GM18519 (cell line): ENCODE measurements around the gene ZNF341.

Experiments used
- ATAC-seq: cut with Tn5 transposase; IDR thresholded peaks from one replicate; pipeline ENCODE4 v1.9.1; 2021; ENCODE audit warnings: mild to moderate bottlenecking, moderate library complexity; ENCODE audit not compliant: unreplicated experiment, low FRiP score

ZNF341 gene

GRCh38 chr20:33701629-33702450 lies 30.0 kb upstream of the ZNF341 start:
- no peak for ATAC-seq

DNA sequence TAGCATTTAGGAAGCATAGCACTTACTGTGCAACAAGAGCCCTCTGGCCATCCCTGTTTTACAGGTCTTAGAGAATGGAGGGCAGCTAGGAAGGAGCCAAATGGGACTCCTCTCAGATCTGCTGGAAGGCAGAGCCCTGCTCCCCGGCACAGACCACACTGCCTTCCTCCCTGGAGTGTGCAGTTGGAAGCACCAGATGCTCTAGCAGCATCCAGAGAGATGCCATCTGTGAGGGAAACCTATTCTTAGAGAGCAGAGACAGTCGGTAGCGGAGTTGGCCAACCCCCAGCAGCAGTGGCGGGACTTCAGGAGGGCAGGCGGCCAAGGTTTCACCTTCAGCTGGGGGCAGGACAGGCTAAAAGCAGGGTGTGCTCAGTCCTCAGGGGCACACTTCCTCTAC lies 28.9 kb upstream of the ZNF341 start:
- ATAC-seq = no peak

GRCh38 chr20:33703498-33704137 lies 28.2 kb upstream of the ZNF341 start:
- ATAC-seq = no peak

- ATAC-seq = no peak
These were observed 27.4 kb upstream of the ZNF341 start for GRCh38 chr20:33704197-33704924.

GRCh38 chr20:33707668-33708067 lies 24.1 kb upstream of the ZNF341 start:
- no peak for ATAC-seq

- no peak for ATAC-seq
These were observed 22.4 kb upstream of the ZNF341 start for GRCh38 chr20:33709398-33709797.

DNA sequence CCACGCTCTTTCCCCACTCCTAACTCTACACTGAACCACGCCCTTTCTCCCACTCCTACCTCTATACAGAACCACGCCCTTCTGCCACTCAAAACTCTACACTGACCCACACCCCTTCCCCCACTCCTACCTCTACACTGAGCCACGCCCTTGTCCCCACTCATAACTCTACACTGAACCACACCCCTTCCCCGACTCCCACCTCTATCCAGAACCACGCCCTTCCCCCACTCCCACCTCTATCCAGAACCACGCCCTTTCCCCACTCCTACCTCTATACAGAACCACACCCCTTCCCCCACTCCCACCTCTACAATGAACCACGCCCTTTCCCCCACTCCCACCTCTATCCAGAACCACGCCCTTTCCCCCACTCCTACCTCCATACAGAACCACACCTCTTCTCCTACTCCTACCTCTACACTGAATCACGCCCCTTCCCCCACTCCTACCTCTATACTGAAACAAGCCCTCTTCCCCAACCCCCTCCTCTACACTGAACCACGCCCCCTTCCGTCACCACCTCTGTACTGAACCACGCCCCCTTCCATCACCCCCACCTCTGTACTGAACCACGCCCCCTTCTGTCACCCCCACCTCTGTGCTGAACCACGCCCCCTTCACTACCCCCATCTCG lies 21.8 kb upstream of the ZNF341 start:
- ATAC-seq = no peak

DNA sequence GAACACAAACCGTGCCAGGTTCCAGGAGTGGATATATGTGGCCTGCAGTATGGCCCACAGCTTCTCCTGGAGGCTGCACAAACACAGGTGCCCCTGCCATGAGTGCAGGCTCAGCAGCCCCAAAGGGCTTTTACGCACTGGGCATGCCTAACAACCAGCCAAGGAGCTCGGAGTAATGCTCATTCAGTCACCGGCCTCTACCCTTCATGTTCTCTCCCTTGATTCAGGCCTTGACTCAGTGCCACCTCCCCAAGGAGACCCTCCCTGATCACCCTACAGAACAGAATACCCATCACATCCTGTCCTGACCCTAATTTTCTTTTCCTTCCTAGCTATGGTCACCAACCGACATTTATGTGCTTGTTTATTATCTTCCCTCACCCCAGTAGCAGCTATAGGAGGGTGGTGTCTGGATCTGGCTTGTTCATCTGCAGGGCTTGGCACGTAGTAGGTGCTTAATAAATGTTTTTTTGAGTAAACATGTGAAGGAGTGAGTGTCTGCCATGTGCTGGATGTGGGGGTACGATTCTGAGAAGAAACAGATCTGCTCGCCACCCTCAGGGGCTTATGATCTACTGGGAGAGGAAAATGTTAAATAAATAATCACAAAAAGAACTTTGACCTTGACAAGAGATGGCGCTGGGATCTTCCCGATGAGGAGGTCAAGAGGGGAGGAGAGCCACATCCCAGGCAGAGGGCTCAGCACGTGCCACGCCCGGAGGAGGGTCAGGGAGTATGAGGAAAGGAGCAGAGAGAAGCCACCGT lies 20.9 kb upstream of the ZNF341 start:
- no peak for ATAC-seq

GRCh38 chr20:33711446-33711738 lies 20.4 kb upstream of the ZNF341 start:
- ATAC-seq = no peak

GRCh38 chr20:33713865-33714367 lies 17.9 kb upstream of the ZNF341 start:
- ATAC-seq = no peak

- ATAC-seq = no peak
These were observed 15.3 kb upstream of the ZNF341 start for GRCh38 chr20:33716498-33716897.

DNA sequence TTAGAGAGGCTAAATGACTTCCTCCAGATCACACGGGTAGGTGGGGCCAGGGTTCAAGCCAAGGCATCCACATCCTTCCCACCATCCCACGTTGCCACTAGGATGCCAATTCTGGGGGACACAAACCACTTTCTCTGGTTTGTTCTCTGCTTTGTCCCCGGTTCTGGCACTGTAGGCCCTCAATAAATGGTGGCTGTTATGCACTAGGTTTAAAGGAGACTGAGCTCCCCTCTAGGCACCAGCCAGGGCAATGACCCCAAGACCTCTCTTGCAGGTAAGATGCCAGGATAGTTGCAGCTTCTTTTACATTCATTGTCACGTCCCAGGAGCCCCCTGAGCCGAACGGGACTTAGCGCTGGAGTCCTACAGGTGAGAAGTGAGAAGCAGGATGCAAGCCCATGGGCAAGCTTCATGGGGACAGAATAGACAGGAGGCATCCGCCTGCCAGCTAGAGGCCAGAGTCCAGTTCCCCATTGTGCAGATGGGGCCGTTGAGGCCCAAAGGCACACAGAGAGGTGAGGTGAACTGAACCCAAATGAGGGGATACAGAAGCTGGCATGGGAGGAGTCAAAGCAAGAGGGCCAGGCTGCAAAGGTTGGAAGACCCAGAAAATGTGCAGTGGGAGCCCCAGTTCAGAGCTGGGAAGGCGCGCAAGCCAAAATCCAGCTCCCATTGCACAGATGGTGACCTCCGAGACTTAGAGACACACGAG lies 12.4 kb upstream of the ZNF341 start:
- no peak for ATAC-seq

DNA sequence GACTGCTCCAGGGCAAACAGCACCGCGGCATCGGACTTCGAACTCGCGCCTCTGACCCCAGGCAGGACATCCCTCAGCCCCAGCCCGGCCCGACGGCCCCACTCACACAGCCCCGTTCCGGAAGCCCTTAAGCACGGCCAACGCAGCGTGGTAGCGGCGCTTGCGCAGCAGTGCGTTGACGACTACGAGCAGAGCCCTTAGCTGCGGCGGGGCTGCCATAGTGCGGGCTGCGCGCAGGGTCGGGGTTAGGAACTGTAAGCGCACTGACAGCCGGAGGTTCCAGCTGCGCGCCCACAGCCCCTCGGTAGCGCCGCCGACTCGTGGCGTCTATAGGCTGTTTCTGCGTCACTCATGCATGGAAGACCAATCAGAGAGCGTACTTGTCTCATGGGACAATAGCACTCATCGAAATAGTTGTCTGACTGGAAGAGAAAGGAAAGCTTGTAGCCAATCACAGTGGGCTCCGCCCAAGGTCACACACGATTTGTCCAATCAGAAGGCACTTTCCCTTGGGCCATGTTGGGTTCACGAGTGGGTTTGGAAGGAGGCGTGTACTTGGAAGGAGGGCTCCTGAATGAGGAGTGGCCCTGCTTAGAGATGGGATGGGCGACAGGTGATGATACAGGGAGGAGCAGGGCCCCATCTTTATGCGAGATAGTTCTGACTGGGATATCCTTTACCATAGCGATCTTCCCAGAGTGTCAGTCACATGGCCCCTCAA lies 11.6 kb upstream of the ZNF341 start, which contains the start of gene PXMP4:
Gene PXMP4, minus strand, starts transcription at position 322 of the 721 bp plus-strand sequence. Its CDS starts 103 bp downstream, at position 219.
- ATAC-seq = peak; percentile 95

DNA sequence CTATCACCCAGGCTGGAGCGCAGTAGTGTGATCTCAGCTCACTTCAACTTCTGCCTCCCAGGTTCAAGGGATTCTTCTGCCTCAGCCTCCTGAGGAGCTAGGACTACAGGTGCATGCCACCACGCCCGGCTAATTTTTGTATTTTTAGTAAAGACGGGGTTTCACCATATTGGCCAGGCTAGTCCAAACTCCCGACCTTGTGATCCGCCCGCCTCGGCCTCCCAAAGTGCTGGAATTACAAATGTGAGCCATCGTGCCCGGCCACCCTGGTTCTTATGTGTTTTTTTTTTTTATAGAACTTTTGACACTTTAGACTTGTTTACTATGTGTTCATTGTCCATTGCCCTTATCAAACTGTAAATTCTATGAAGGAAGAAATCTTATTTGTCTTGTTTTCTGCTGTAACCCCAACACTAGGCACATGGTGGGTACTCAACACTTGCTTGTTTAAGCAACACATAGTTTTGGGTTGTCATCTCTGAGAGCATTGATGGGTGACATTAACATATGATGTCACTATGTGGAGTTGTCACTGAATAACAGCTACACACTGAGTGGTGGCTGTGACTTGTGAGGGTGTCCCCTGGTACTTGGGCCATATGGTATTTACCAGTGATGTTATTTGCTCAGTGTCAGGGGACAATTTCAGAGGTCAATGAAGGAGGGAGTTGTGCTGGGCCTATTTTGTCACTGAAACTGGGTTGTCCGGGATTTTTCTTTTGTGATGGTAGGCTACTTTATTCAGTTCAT lies 10.2 kb upstream of the ZNF341 start:
- ATAC-seq = no peak

DNA sequence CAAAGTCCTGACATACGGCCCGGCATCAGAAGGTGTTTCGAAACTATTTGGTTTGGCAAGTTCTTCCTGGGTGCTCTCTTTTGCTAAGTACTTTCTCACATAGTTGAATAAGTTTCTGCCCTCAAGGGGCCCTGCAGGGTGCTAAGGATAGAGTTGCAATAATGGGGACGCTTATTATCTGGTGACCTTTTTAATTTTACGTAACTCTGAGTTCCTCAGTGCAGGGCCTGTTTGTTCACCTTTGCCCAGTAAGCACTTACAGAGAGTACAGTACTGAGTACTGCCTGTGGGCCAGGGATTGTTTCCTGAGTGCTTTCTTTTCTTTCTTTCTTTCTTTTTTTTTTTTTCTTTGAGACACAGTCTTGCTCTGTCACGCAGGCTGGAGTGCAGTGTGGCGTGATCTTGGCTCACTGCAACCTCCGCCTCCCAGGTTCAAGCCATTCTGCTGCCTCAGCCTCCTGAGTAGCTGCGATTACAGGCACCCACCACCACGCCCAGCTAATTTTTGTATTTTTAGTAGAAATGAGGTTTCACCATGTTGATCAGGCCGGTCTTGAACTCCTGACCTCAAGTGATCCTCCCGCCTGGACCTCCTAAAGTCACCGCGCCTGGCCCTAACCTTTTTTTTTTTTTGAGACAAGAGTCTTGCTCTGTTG lies 7.2 kb upstream of the ZNF341 start:
- no peak for ATAC-seq

- ATAC-seq = no peak
These were observed 6.1 kb upstream of the ZNF341 start for GRCh38 chr20:33725607-33726264.

GRCh38 chr20:33727115-33727479 lies 4.7 kb upstream of the ZNF341 start:
- no peak for ATAC-seq
